ENCODE measurements around the gene PSAPL1.

DNA sequence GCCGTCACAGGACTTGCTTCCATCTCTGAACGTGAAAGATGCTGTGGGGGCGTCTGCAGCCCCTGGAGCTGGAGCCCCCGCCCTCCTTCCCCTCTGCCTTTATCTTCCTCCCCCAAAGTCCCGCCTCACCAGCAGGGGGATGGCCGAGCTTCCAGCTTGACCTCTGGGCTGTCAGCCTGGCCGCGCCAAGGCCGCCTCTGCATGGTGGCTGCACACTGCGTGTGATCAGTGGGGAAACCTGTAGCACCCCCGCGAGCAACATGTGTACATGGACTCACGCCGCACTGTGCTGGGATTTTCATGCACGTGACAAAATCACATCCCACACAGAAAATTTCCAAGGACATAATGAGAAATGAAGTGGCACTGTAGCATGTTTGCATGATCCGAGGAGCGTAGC lies 26.5 kb upstream of the PSAPL1 start:
- TF ChIP-seq, protein P1, sequence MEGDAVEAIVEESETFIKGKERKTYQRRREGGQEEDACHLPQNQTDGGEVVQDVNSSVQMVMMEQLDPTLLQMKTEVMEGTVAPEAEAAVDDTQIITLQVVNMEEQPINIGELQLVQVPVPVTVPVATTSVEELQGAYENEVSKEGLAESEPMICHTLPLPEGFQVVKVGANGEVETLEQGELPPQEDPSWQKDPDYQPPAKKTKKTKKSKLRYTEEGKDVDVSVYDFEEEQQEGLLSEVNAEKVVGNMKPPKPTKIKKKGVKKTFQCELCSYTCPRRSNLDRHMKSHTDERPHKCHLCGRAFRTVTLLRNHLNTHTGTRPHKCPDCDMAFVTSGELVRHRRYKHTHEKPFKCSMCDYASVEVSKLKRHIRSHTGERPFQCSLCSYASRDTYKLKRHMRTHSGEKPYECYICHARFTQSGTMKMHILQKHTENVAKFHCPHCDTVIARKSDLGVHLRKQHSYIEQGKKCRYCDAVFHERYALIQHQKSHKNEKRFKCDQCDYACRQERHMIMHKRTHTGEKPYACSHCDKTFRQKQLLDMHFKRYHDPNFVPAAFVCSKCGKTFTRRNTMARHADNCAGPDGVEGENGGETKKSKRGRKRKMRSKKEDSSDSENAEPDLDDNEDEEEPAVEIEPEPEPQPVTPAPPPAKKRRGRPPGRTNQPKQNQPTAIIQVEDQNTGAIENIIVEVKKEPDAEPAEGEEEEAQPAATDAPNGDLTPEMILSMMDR (IDR thresholded peaks at IDR 0.05; ENCODE audit: insufficient read depth, low read depth, low read length), result no peak
- TF ChIP-seq EZH2 (IDR thresholded peaks at IDR 0.05; ENCODE audit: insufficient read depth, low read length), result no peak

Measured in astrocyte (in vitro differentiated cells and primary cell).